ENCODE results near the gene MEN1. TPM values are rescaled to one million over a fixed set of nuclear protein-coding genes. Genes with fewer than 3 reads are reported as not detected.

MEN1 gene
- total RNA-seq, 1 donor from 2014 or later, result 8.7 TPM

DNA sequence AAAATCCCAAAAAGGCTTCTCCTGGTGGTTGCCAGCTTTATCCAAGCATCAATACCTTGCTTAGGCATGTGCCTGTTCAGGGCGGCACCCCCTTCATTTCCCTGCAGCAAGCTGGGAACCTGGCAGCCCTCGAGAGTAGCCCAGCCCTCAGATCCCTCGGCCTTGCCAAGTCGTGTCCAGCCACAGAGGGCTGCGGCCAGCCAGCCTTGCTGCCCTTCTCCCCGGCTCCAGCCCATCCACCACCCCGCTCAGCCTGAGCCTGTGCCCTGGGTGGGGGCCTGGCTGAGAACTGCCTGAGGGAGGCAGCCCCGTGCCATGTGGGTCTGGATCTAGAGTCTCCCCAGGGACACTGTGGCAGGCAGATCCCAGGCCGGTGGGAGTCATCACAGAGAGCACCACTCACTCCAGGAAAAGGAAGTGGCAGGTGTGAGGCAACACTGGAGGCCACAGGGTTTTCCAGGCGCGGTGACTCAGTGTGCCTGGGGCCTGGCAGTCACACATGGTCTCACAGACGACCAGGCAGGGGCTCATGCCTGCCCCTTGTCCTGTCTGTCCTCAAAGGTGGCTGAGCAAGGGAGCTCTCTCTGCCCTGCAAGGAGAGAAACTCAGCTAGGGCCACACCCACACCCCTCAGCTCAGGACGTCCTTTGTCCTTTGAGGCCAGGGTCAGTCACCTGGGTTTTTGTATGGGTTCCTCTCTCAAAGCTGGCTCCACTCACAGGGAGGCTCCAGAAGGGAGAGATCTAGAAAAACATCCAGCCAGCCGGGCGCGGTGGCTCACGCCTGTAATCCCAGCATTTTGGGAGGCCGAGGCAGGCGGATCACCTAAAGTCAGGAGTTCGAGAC, 46.3 kb upstream of the MEN1 start:
- intact Hi-C loops (cut with micrococcal nuclease), result no loop called here
- H3K27ac ChIP-seq (replicated peaks), result peak overlapping the region; percentile 93
- peak overlapping the region; percentile 16 for H3K4me3 ChIP-seq
- TF ChIP-seq, protein P1, sequence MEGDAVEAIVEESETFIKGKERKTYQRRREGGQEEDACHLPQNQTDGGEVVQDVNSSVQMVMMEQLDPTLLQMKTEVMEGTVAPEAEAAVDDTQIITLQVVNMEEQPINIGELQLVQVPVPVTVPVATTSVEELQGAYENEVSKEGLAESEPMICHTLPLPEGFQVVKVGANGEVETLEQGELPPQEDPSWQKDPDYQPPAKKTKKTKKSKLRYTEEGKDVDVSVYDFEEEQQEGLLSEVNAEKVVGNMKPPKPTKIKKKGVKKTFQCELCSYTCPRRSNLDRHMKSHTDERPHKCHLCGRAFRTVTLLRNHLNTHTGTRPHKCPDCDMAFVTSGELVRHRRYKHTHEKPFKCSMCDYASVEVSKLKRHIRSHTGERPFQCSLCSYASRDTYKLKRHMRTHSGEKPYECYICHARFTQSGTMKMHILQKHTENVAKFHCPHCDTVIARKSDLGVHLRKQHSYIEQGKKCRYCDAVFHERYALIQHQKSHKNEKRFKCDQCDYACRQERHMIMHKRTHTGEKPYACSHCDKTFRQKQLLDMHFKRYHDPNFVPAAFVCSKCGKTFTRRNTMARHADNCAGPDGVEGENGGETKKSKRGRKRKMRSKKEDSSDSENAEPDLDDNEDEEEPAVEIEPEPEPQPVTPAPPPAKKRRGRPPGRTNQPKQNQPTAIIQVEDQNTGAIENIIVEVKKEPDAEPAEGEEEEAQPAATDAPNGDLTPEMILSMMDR (IDR thresholded peaks at IDR 0.05; ENCODE audit: borderline replicate concordance), result no peak
- no peaks in the 10 kb centered on the region for H3K27me3 ChIP-seq (ENCODE audit: low read depth)
- H3K36me3 ChIP-seq, result peaks cover 49% of the 10 kb centered on the region
- DNase-seq, result no peak
- peaks cover 100% of the 10 kb centered on the region for H3K4me1 ChIP-seq
- H3K9me3 ChIP-seq (replicated peaks), result no peaks in the 10 kb centered on the region

DNA sequence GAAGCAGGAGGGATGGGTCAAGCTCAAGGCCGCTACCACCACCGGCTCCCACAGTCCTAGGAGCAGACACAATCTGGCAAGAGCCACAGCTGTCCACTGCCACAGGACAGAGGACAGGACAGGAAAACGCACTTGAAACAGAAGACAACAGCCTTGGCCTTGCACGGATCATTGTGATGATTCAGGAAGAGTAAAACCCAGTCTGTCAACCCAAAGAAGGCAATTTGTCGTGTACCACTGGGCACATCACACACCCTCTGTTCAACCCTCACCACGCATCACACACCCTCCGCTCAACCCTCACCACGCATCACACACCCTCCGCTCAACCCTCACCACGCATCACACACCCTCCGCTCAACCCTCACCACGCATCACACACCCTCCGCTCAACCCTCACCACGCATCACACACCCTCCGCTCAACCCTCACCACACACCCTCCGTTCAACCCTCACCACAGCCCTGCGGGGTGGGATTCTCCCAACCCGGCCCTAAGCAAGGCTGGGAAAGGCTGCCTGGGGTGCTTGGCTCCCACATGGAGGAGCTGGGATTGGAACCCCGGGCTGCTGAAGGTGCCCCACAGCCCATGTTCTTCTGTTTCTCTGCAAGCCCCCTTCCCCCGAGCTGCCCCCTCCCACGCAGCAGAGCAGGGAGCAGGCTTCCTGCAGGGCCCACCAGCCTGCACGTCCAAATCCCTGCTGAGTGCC, 45.4 kb upstream of the MEN1 start:
- DNase-seq, result no peak
- H3K27ac ChIP-seq (replicated peaks), result peak overlapping the region; percentile 93
- H3K36me3 ChIP-seq, result peaks cover 49% of the 10 kb centered on the region
- intact Hi-C loops (cut with micrococcal nuclease), result no loop called here
- no peaks in the 10 kb centered on the region for H3K9me3 ChIP-seq (replicated peaks)
- H3K27me3 ChIP-seq (ENCODE audit: low read depth), result no peaks in the 10 kb centered on the region
- peak overlapping the region; percentile 49 for H3K4me3 ChIP-seq
- TF ChIP-seq, protein P1 (IDR thresholded peaks at IDR 0.05; ENCODE audit: borderline replicate concordance), result no peak
- H3K4me1 ChIP-seq, result peaks cover 100% of the 10 kb centered on the region

DNA sequence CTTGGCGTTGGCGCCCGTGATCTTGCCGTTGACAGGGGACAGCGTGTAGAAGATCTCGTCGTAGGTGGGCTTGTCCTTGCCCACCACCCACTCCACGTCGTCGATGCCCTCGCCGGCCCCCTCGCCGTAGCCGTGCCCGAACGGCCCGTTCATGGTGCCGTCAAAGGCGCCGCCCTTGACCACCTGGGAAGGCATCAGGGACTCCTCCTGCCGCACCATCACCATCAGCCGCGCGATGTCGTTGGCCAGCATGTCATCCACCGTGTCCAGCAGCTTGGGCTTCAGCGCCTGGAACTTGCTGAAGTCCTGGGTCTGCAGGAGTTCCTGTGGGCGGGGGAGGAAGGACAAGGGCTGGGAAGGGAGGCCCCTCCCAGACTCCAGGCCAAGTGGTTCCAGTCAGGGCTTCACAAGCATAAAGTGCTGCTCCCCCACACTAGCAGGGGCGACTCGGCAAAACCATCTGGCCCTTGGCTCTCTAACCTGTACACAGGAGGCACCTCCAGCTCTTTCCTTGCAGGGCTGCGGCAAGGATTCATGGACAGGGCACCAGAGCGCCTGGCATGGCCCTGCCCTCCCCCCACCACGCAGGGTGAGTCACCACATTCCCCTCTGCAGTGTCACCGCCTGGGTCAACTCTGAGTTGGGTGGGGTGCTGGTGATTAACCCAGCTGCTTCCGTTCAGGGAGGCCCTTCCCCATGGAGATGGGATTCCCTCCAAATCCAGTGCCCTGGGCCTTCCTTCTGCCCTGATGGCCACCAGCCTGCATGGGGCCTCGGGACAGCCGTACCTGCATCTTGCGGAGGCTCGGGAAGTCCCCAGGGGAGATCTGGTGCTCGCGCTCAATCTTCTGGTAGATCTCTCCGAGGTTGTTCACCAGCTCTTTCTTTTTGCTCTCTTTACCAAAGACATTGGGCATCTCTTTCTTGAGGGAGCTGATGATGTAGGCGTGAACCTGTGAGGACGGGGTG, 44.5 kb upstream of the MEN1 start:
- TF ChIP-seq, protein P1 (IDR thresholded peaks at IDR 0.05; ENCODE audit: borderline replicate concordance), result peak; percentile 8
- Histone ChIP-seq H3K4me1 (peaks cover 100% of the 10 kb centered on the region), H3K27me3 (ENCODE audit: low read depth) (no peaks in the 10 kb centered on the region), H3K9me3 (replicated peaks) (no peaks in the 10 kb centered on the region), H3K36me3 (peaks cover 43% of the 10 kb centered on the region), H3K27ac (replicated peaks) (peak overlapping the region; percentile 93), H3K4me3 (peak overlapping the region; percentile 49)
- intact Hi-C loops (cut with micrococcal nuclease), result no loop called here
- peak; percentile 79 for DNase-seq

DNA sequence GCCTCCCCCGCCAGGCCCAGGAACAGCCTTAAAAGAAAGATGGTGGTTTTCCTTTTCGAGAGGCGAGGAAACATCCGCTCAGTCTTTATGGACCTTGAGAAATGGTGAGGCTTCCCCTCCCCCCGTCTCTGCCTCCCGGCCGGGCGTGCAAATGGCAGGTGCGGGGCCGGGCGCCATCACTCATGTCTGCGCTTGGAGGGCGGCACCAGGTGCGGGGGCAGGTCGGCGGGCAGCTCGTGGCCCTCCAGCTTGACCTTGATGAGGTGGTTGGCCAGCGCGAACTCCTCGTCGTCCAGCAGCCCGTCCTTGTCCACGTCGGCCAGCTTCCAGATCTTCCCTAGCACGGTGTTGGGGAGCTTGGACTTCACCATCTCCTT, 43.8 kb upstream of the MEN1 start:
- Histone ChIP-seq H3K4me3 (peak overlapping the region; percentile 49), H3K36me3 (peaks cover 37% of the 10 kb centered on the region), H3K4me1 (peaks cover 100% of the 10 kb centered on the region), H3K27ac (replicated peaks) (peak overlapping the region; percentile 93), H3K27me3 (ENCODE audit: low read depth) (no peaks in the 10 kb centered on the region), H3K9me3 (replicated peaks) (no peaks in the 10 kb centered on the region)
- intact Hi-C loops (cut with micrococcal nuclease), result no loop called here
- TF ChIP-seq, protein P1 (IDR thresholded peaks at IDR 0.05; ENCODE audit: borderline replicate concordance), result no peak
- no peak for DNase-seq

DNA sequence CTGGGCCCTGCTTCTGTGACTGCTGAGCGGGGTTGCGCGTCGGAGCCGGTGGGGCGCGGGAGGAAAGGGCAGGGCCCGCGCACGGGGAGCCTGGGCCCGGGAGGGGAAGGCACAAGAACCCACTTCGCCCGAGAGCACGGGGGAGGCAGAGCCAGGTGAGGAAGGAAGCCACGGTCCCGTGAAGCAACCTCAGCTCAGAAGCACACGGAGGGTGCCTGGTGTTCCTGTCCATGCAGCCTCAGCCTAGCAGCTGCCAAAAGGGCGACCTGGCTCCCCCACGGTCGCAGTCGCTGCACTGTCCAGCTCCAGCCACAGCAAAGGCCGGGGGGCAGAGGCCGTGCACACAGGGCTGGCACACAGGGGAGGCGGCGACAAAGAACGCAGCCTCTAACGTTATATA, 43.4 kb upstream of the MEN1 start:
- H3K4me1 ChIP-seq, result peaks cover 100% of the 10 kb centered on the region
- no peak for DNase-seq
- peaks cover 32% of the 10 kb centered on the region for H3K36me3 ChIP-seq
- H3K27me3 ChIP-seq (ENCODE audit: low read depth), result no peaks in the 10 kb centered on the region
- peak overlapping the region; percentile 49 for H3K4me3 ChIP-seq
- H3K9me3 ChIP-seq (replicated peaks), result no peaks in the 10 kb centered on the region
- intact Hi-C loops (cut with micrococcal nuclease), result no loop called here
- peak overlapping the region; percentile 93 for H3K27ac ChIP-seq (replicated peaks)
- TF ChIP-seq, protein P1 (IDR thresholded peaks at IDR 0.05; ENCODE audit: borderline replicate concordance), result no peak
